HepG2 (cell line): ENCODE data around the gene WNK4. TPM values are rescaled to one million over a fixed set of nuclear protein-coding genes. Genes with fewer than 3 reads are reported as not detected.
A peak's percentile ranks its signal among the peaks of the same experiment; 100 is the strongest.

Experiments
- CREM ChIP-seq, 2 experiments: sonication (generic) in 1 of 2; formaldehyde crosslinking in 1 of 2; IDR thresholded peaks; 2 replicates each; pipeline versions ENCODE4 v1.4.0 to v1.6.1; 2016 to 2020; ENCODE audit warnings: antibody characterized with exemption in 1 of 2, mild to moderate bottlenecking in 1 of 2, missing genetic modification reagents in 1 of 2
- GFI1 ChIP-seq: sonication (generic); formaldehyde crosslinking; IDR thresholded peaks from 2 replicates; pipeline ENCODE4 v1.5.0; 2020; ENCODE audit warnings: missing genetic modification reagents, mild to moderate bottlenecking, borderline replicate concordance
- KLF12 ChIP-seq: sonication (generic); formaldehyde crosslinking; IDR thresholded peaks from 2 replicates; pipeline ENCODE4 v1.4.0; 2020; ENCODE audit warnings: missing genetic modification reagents, borderline replicate concordance
- NONO ChIP-seq, 2 experiments: fragments of 450-650 bp in 1 of 2; sonication (generic) in 1 of 2; formaldehyde crosslinking in 1 of 2; IDR thresholded peaks in 1 of 2; conservative IDR thresholded peaks in 1 of 2; 2 replicates each; pipeline versions ENCODE4 v1.6.1 to v1.8.0; 2017 to 2022; ENCODE audit warnings: mild to moderate bottlenecking in 1 of 2, missing genetic modification reagents in 1 of 2, moderate library complexity in 1 of 2
- PAX8 ChIP-seq: sonication (generic); formaldehyde crosslinking; IDR thresholded peaks from 2 replicates; pipeline ENCODE4 v1.8.0; 2022; ENCODE audit warnings: mild to moderate bottlenecking, missing genetic modification reagents, borderline replicate concordance
- RFXAP ChIP-seq: sonication (generic); formaldehyde crosslinking; IDR thresholded peaks from 2 replicates; pipeline ENCODE4 v1.4.0; 2020; ENCODE audit warnings: missing genetic modification reagents, borderline replicate concordance
- SRSF1 ChIP-seq: fragments of 200-400 bp; formaldehyde crosslinking; optimal IDR thresholded peaks from 2 replicates; pipeline ENCODE3; 2017; ENCODE audit warnings: mild to moderate bottlenecking, low read depth, low read length, moderate library complexity
- SSRP1 ChIP-seq: IDR thresholded peaks from 2 replicates; pipeline ENCODE4 v1.6.1; 2016; ENCODE audit warnings: control low read depth
- ZBTB20 ChIP-seq: sonication (generic); formaldehyde crosslinking; IDR thresholded peaks from 2 replicates; pipeline ENCODE4 v1.8.1; 2023; ENCODE audit warnings: missing genetic modification reagents, low read depth, mild to moderate bottlenecking, borderline replicate concordance
- ZNF496 ChIP-seq: sonication (generic); formaldehyde crosslinking; IDR thresholded peaks from 2 replicates; pipeline ENCODE4 v1.8.1; 2023; ENCODE audit warnings: mild to moderate bottlenecking, moderate library complexity, missing genetic modification reagents; ENCODE audit not compliant: insufficient replicate concordance
- ZNF564 ChIP-seq: sonication (generic); formaldehyde crosslinking; IDR thresholded peaks from 2 replicates; pipeline ENCODE4 v1.8.1; 2023; ENCODE audit warnings: mild to moderate bottlenecking, missing genetic modification reagents
- ZNF747 ChIP-seq: sonication (generic); formaldehyde crosslinking; IDR thresholded peaks from 2 replicates; pipeline ENCODE4 v1.8.1; 2023; ENCODE audit warnings: missing genetic modification reagents, mild to moderate bottlenecking, borderline replicate concordance
- ZNF879 ChIP-seq: sonication (generic); formaldehyde crosslinking; IDR thresholded peaks from 2 replicates; pipeline ENCODE4 v1.8.1; 2023; ENCODE audit warnings: missing genetic modification reagents
- polyA plus RNA-seq, 8 experiments: library from polyadenylated mRNA; depleted of rRNA in 3 of 8; stranded (reverse) in 7 of 8; unstranded in 1 of 8; fragments of >200 nt; fragmentation: Illumina TruSeq in 4 of 8; extraction: Trizol in 4 of 8; gene quantifications; 2 replicates each; pipeline versions ENCODE4 v1.2.1 to v1.2.3, GENCODE V29; 2011 to 2016; ENCODE audit warnings: low read depth in 4 of 8, missing spikeins in 1 of 8, mixed read lengths in 1 of 8; ENCODE audit not compliant: insufficient read depth in 1 of 8
- total RNA-seq, 5 experiments: library from RNA; depleted of rRNA; stranded (reverse); fragments of >200 nt; fragmentation: Illumina TruSeq; extraction: Trizol; gene quantifications; 2 replicates each; pipeline ENCODE4 v1.2.3, GENCODE V29; 2016; ENCODE audit warnings: low read depth in 1 of 5
- TF ChIP-seq, protein P1 (sequence below): IDR thresholded peaks from 2 replicates; pipeline ENCODE4 v1.6.1; 2016; ENCODE audit warnings: mild to moderate bottlenecking, missing biosample characterization, missing genetic modification reagents
- TF ChIP-seq, protein P2 (sequence below): sonication (generic); formaldehyde crosslinking; IDR thresholded peaks from 2 replicates; pipeline ENCODE4 v1.9.0; 2021; ENCODE audit warnings: missing genetic modification reagents, mild to moderate bottlenecking, borderline replicate concordance
- TF ChIP-seq, protein P3 (sequence below): sonication (generic); formaldehyde crosslinking; IDR thresholded peaks from 2 replicates; pipeline ENCODE4 v1.4.0; 2020; ENCODE audit warnings: low read depth, missing genetic modification reagents
- TF ChIP-seq, protein P4 (sequence below): sonication (generic); formaldehyde crosslinking; IDR thresholded peaks from 2 replicates; pipeline ENCODE4 v1.5.1; 2020; ENCODE audit warnings: mild to moderate bottlenecking, missing genetic modification reagents, moderate library complexity

WNK4 gene
- total and polyA plus RNA-seq, 2 of the 13 experiments (the other 11 are each of a cell fraction or from before 2014, with no cell fraction given), result 2.7 to 13.7 TPM

DNA sequence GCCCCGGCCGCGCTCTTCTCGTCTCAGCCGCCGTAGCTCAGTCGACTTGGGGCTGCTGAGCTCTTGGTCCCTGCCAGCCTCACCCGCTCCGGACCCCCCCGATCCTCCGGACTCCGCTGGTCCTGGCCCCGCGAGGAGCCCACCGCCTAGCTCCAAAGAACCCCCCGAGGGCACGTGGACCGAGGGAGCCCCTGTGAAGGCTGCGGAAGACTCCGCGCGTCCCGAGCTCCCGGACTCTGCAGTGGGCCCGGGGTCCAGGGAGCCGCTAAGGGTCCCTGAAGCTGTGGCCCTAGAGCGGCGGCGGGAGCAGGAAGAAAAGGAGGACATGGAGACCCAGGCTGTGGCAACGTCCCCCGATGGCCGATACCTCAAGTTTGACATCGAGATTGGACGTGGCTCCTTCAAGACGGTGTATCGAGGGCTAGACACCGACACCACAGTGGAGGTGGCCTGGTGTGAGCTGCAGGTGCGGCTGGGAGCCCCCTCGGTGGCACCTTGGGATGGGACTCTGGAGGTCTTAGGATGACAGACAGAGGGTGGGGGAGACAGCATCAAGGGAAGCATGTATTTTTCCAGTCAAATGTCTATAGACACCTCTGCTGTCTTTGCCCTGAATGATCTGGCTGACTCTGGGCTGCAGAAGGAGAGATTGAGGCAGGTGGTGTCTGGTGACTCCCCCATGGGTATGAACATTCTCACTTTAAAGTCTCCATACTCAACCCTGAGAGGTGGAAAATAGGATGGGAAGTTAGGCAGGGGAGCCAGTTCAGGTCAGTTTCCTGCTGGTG lies 635 bp downstream of the WNK4 start (continued):
- TF ChIP-seq ZBTB20 (CRISPR knock-in tag) (peak; percentile 21; the same call in 1 of the 2 replicates), KLF12 (0 out of 2 replicates have a peak, but pooled peaks have one; percentile 21), NONO (IDR thresholded peaks at IDR 0.05) (no peak), NONO (CRISPR knock-in tag; conservative IDR thresholded peaks at IDR 0.05) (peak; percentile 5; the same call in 1 of the 2 replicates), GFI1 (peak; percentile 44), SRSF1 (peak; percentile 72), RFXAP (CRISPR knock-in tag) (0 out of 2 replicates have a peak, but pooled peaks have one; percentile 52), SSRP1 (CRISPR knock-in tag) (peak; percentile 55; the same call in 1 of the 2 replicates), ZNF496 (CRISPR knock-in tag) (no peak), ZNF879 (CRISPR knock-in tag) (0 out of 2 replicates have a peak, but pooled peaks have one; percentile 42), CREM (IDR thresholded peaks at IDR 0.05) (no peak), CREM (CRISPR knock-in tag; IDR thresholded peaks at IDR 0.05) (no peak), PAX8 (CRISPR knock-in tag) (0 out of 2 replicates have a peak, but pooled peaks have one; percentile 21), ZNF747 (CRISPR knock-in tag) (peak; percentile 72; the same call in 1 of the 2 replicates), ZNF564 (CRISPR knock-in tag) (0 out of 2 replicates have a peak, but pooled peaks have one; percentile 25)
- TF ChIP-seq, protein P1, sequence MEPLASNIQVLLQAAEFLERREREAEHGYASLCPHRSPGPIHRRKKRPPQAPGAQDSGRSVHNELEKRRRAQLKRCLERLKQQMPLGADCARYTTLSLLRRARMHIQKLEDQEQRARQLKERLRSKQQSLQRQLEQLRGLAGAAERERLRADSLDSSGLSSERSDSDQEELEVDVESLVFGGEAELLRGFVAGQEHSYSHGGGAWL (CRISPR knock-in tag), result peak; percentile 62
- TF ChIP-seq, protein P2, sequence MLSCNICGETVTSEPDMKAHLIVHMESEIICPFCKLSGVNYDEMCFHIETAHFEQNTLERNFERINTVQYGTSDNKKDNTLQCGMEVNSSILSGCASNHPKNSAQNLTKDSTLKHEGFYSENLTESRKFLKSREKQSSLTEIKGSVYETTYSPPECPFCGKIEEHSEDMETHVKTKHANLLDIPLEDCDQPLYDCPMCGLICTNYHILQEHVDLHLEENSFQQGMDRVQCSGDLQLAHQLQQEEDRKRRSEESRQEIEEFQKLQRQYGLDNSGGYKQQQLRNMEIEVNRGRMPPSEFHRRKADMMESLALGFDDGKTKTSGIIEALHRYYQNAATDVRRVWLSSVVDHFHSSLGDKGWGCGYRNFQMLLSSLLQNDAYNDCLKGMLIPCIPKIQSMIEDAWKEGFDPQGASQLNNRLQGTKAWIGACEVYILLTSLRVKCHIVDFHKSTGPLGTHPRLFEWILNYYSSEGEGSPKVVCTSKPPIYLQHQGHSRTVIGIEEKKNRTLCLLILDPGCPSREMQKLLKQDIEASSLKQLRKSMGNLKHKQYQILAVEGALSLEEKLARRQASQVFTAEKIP (CRISPR knock-in tag), result no peak
- TF ChIP-seq, protein P3, sequence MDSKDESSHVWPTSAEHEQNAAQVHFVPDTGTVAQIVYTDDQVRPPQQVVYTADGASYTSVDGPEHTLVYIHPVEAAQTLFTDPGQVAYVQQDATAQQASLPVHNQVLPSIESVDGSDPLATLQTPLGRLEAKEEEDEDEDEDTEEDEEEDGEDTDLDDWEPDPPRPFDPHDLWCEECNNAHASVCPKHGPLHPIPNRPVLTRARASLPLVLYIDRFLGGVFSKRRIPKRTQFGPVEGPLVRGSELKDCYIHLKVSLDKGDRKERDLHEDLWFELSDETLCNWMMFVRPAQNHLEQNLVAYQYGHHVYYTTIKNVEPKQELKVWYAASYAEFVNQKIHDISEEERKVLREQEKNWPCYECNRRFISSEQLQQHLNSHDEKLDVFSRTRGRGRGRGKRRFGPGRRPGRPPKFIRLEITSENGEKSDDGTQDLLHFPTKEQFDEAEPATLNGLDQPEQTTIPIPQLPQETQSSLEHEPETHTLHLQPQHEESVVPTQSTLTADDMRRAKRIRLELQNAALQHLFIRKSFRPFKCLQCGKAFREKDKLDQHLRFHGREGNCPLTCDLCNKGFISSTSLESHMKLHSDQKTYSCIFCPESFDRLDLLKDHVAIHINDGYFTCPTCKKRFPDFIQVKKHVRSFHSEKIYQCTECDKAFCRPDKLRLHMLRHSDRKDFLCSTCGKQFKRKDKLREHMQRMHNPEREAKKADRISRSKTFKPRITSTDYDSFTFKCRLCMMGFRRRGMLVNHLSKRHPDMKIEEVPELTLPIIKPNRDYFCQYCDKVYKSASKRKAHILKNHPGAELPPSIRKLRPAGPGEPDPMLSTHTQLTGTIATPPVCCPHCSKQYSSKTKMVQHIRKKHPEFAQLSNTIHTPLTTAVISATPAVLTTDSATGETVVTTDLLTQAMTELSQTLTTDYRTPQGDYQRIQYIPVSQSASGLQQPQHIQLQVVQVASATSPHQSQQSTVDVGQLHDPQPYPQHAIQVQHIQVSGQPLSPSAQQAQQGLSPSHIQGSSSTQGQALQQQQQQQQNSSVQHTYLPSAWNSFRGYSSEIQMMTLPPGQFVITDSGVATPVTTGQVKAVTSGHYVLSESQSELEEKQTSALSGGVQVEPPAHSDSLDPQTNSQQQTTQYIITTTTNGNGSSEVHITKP (CRISPR knock-in tag), result no peak
- TF ChIP-seq, protein P4, sequence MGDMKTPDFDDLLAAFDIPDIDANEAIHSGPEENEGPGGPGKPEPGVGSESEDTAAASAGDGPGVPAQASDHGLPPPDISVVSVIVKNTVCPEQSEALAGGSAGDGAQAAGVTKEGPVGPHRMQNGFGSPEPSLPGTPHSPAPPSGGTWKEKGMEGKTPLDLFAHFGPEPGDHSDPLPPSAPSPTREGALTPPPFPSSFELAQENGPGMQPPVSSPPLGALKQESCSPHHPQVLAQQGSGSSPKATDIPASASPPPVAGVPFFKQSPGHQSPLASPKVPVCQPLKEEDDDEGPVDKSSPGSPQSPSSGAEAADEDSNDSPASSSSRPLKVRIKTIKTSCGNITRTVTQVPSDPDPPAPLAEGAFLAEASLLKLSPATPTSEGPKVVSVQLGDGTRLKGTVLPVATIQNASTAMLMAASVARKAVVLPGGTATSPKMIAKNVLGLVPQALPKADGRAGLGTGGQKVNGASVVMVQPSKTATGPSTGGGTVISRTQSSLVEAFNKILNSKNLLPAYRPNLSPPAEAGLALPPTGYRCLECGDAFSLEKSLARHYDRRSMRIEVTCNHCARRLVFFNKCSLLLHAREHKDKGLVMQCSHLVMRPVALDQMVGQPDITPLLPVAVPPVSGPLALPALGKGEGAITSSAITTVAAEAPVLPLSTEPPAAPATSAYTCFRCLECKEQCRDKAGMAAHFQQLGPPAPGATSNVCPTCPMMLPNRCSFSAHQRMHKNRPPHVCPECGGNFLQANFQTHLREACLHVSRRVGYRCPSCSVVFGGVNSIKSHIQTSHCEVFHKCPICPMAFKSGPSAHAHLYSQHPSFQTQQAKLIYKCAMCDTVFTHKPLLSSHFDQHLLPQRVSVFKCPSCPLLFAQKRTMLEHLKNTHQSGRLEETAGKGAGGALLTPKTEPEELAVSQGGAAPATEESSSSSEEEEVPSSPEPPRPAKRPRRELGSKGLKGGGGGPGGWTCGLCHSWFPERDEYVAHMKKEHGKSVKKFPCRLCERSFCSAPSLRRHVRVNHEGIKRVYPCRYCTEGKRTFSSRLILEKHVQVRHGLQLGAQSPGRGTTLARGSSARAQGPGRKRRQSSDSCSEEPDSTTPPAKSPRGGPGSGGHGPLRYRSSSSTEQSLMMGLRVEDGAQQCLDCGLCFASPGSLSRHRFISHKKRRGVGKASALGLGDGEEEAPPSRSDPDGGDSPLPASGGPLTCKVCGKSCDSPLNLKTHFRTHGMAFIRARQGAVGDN (CRISPR knock-in tag), result peak; percentile 30
